Stimulated activated CD4-positive, alpha-beta T cell treated with anti-CD3 and anti-CD28 coated beads, Interleukin-4, amount 100 ng/mL, for 4 hours (primary cell): Measurements from ENCODE around the gene ID2.

Source experiments
- DNase-seq, 2 experiments: peaks; one replicate each; pipeline ENCODE4 v3.0.0-alpha.2; 2020

ID2 gene

DNA sequence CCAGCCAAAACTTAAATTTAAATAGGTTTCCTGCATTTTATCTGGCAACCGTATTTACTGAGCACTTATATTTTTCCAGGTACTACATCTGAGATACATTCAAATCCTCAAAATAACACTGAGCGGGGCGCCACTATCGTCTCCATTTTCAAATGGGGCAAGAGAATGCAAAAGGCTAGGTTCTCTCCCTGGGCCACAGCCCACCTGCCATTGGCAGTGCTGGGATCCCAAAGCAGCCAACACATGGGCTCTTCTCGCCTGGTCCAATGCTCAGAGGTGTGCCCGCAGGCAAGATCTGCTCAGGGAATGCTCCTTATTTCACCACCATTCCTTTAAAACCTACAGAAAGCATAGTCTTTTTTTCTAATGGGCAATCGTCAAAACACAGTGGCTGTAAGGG is 11.3 kb upstream of the ID2 start:
- DNase-seq, result no peak

DNA sequence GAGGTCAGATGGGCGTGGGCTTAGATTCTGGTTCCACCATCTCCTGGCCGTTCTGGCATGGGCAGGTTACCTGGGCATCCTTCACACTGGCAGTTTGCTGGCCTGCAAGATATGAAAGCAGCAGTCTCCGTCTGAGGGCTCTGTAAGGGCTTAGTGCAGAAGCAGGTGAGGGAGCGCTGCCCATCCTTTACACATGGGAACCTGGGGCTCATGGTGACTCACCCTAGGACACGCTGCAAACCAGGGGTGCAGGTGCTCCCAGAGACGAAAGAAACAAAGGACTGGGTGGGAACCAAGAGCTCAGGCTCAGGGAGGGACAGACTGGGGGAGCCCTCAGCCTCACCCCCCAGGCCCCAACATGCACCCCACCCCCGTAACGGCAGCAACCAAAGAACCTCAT is 10.7 kb upstream of the ID2 start:
- no peak for DNase-seq

DNA sequence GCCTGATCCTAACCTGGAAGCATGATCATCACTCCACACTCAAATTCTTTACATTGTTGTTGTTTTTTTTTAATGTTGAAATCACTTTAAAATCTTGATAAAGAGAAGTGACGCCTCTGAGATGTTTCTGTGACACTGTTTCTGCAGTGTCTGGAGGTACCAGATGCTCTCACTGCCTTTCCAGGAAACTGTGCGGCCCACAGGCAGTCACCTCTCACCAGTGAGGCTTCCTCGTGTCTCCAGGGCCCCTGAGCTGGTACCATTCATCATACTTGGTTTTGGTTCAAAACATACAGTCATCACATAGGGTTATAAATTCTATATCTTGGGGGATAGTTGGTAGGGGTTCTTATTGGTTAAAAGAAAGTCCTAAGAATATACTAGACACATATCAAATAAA is 10.1 kb upstream of the ID2 start:
- no peak for DNase-seq

DNA sequence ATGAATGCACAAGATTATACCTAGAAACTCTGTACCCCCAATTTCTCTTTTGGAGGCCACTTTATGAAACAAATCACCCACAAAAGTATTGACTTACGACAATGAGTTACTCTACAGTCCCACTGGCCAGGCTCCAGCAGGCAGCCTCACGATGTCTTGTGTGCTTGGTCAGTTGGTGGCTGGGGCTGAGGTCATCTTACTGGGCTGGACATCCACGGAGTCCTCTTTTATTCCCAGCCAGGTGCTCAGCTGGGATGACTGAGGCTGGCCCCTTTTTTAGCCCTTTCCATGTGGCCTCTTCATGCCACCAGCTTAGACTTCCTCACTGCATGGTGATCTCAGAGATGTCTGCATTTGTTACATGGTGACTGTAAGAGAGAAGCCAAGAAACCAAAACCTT is 8.9 kb upstream of the ID2 start:
- no peak for DNase-seq

DNA sequence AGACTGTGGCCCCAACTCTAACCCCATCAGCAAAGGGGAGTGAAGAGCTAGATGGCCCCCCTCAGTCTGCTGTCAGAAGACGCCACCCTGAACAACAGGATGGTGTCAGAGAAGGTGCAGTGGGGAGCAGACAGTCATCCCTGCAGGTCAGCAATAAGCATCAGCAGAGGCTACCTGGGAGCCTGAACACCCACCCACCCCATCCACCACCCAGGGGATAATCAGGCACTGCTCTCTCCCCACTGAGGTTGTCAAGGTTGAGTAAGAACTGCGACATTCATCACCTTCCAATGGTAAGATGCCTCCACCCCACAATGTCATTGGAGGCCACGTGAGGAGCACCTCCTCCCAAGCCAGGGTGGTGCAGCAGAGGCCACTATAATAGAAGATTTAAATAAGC is 8.5 kb upstream of the ID2 start:
- DNase-seq, result no peak

DNA sequence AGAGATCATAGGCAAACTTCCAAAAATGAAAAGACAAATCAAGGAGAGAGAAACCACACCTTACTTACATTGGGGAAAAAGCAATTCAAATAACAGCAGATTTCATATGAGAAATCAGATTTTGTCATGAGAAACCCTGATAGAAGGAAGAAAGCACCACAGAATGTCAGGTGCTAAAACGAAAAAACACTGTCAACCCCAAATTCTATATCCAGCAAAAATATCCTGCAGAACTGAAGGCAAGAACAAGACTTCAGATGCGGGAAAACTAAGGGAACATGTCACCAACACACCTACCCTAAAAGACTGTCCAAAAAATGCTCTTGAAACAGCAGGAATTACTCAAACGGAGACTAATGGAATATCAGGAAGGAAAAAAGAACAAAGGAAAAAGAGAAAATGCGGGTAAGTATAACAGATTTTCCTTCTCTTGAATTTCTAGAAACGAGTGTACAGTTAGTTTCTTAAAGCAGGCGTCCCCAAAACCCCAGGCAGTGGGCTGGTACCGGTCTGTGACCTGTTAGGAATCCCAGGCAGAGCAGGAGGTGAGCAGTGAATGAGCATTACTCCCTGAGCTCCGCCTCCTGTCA is 7.3 kb upstream of the ID2 start:
- no peak for DNase-seq

DNA sequence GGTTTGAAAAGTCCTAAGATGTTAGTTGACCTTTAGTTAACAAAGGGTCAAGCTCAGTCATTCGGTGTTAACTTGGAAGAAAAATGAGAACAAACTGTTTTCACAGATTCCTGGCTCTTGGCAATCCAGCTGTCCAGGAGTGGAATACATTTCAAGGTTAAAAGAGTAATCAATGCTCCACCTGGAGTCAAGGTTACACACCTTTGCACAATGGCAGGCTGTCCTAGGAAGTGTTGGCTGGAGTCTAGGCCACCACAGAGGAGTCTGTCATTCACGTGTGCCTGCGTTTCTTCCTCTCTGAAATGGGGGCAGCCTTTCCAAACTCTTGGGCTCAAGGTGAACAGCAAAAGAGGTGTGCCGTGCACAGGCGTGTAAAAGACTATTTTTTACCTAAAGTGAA is 6.3 kb upstream of the ID2 start:
- DNase-seq, result no peak

DNA sequence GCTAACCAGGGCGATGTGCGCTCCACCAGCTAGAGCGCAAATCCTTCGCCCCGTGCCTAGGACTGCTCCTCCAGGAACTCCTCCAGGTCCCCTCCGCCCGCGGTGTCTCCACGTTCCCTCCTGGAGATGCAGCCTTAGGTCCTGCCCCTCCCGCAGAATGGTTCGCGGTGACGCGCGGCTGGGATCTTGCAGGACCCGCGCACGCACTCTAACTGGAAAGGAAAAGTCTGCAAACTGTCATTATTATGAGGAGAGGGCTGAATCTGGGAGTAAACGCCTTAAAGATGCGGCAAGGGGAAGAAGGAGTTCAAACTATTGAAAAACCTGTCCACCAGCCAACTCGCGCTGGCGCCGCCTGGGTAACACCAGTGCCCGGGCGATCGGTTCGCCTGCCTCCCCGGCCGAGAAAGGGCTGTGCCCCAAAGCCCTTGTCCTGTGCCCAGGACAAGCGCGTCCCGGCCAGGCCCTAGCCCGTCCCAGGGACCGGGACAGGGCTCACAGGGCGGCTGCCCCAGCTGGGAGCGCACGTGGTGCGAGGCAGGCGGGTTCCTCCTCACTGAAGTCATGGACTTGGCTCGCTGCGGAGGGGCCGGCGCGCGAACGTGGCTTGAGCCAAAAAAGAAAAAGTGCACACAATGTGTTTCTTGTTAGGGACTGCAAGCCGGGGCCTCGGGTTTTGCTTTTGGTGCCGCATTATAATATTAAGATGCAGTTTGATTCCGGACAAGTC is 5.5 kb upstream of the ID2 start:
- no peak for DNase-seq

DNA sequence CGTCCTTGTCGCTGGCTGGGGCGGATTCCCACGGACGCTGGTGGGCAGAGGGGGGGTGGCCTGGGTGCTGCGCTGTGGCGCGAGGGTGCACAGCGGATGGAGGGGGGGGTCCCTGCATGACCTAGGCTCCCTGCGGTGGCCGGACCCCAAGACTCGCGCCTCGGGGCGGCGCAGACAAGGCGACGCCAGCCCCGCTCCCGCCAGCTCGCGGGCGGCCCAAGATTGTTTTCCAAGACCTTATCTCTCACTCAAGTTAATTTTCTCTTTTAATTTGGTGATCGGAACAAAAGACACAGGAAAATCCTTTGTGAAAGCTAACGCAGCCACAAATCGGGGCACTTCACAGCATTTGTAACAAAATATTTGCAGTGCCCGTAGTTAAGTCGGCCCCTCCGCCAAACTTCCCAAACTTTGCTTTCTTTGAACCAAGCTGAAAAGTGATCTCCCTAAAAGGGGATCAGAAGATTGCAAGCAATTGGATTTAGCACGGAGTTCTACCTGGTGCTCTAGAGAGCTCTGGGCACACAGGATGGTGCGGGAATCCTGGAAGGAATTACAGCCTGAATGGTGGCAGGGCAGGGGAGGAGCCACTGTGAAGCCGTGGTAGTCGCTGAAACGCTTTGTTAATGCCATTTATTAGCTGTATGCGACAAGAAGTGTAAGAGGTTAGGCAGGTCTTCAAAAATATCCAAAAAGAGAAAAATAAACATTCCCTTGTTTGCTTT is 4.8 kb upstream of the ID2 start:
- no peak for DNase-seq

DNA sequence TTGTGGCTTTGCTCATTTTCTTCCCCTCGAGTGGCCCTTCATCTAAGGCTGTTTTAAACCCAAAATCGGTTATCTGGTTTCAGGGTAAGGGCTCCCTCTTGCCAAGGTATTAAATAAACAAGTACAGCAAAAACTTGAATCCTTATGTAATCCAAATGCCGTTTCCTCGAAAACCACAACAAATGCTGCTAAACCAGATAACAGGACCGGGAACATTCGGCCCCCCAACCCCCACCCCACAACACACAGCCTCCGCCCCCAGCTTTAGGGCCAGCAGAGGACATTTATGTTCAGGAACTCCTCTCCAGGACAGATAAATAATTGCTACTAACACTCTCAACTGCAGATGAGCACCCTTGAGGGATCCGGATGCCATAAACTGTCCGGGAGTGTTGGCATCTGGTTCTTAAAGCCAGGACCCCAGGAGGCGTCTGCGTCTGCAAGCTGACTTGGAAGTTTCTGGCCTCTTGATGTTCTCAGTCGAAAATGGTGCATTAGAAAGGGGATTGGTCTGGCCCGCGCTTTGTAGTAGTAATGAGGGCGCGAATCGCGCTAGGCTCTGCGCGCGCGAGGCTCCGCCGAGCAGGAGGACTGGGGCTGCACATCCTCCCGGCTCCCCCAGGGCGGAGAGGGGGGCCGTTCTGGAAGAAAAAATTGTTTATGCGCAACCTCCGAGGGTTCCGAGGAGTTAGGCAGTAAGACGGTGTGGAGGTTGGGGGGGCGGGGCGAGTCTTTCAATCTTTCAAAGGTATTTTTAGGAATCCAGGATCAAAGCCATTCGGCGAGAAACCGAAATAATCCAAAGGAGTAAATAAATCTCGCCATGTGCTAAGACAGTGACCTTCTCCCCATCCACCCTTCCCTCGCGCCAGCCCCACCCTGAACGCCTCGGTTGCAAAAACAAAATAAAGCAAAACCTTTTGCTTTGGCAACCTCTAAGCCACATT is 3.9 kb upstream of the ID2 start:
- no peak for DNase-seq

DNA sequence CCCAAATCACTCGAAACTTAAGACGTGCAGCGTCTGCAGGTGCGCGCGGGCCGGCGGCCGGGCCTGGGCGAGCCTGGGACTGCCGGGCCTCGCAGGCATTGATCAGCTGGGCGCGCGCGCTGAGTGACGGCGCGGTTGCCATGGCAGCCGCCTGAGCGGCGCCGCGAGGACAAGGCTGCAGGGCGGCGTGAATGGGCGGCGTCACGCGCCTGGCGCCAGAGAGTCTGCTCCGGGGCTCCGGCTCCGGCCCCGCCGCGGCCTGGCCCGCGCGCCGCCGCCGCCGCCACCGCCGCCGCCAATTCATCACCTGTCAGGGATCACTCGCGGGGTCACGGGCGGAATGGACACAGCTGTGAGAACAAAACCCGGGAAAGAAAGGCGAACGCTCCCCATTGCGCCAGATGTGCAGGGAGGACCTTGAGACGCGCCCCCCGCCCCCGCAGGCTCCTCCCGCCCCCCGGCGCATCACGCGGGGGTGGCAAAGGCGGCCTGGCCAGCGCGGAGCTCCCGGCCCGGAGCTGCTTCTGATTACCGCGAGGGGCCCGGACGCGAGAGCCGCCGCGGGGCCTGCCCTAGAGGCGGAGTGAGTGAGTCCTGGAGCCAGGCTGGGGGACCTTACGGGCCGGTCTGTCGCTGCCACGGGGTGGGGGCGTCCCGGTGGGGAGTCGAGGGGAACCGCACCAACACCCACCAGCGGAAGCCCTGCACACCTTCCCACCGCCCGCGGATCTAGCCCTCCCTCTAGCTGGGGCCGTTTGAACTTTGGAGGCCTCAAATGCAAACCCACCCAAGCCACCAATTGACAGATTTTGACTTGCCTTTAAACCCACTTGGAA is 2.9 kb upstream of the ID2 start:
- DNase-seq, result peak; percentile 75

DNA sequence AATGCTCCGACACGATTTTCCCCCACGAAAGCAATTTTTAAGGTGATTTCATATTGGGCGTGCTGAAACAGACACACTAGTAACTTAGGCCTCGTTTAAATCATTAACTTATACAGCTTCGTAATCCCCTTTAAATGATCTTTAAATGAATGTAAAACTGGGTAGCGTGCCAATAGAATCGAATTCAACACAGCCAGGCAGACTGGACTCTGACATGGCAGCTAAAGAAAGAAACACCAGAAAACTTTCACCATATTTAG is 2.4 kb upstream of the ID2 start:
- no peak for DNase-seq

DNA sequence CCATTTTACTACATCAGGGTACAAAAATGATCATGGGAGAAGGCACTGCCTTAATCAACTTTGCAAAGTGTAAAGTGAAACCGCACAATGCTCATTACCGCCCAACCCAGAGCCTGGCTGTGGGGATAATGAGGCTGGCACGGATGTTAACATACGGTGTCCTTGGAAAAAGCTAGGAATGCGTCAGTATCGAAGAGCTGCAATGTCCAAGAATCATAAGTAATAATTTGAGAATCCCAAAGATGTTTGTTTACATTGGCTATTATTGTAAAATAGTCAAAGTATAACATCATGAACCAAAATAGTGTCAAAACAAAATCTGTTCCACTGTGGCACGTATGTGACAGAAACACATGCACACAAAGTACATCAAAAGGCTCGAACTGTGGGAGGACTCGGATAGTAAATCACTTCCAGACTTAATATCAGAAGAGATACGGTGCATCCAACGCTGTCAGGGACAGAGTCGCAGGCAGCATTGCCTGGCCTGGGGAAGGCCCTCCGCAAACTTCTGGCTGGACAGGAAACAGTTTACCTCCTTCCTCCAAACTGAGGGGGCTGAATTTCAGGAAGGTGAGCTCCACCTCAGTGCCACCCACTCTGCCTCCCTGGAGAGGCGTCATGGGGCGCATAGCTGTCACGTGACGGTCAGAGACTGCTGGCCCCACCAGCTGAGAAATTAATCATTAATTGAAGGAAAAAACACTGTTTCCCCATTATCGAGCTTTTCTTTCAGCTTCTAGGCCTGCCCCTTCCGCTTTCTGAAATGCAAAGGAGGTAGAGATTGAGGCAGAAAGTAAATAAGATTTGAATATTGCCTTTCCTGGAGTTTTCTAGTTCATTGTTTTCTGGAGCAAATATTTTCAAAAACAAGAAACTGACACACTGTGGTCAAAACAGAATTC is 1.8 kb upstream of the ID2 start:
- no peak for DNase-seq

DNA sequence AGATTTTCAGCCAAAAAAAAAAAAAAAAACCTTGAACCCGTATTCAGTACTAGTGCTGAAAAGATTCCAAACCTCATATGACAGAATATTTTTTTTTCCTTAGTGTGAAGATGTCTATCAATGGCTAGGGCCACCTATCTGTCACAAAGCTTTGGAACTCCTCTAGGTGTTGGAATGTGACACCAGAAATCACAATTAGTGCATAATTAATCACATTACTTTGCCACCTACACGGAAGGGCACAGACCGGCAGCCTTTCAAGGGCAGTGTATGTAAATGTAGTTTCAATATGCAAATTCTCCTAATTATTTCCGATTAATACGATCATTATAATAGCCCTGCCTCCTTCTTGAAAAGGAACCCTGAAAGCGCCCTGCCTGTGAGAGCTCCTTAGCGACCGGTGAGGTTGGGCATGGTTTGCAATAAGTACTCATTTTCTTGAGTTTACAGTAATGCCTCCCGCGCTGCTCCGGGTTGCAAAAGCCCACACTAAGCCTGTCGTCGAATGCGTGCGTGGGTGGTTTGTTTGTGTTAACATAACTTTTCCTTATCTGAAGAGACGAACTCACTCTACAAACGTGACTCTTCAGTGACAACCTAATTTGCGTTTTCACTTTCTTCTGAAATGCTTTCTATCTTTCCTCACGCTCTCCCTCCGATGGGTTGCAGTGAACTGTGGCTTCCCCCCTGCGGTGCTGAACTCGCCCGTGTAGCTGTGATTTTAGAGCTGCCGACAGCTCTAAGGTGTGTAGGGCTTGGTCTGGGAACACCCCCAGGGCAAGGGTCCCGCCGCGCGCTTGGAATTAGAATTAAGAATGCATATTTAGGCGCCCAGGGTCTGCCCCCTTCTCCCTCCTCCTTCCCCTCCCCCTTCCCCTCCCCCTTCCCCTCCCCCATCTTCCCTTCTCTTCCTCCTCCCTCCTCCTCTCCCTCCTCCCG is 765 bp upstream of the ID2 start:
- peak; percentile 74 to 81 for DNase-seq

DNA sequence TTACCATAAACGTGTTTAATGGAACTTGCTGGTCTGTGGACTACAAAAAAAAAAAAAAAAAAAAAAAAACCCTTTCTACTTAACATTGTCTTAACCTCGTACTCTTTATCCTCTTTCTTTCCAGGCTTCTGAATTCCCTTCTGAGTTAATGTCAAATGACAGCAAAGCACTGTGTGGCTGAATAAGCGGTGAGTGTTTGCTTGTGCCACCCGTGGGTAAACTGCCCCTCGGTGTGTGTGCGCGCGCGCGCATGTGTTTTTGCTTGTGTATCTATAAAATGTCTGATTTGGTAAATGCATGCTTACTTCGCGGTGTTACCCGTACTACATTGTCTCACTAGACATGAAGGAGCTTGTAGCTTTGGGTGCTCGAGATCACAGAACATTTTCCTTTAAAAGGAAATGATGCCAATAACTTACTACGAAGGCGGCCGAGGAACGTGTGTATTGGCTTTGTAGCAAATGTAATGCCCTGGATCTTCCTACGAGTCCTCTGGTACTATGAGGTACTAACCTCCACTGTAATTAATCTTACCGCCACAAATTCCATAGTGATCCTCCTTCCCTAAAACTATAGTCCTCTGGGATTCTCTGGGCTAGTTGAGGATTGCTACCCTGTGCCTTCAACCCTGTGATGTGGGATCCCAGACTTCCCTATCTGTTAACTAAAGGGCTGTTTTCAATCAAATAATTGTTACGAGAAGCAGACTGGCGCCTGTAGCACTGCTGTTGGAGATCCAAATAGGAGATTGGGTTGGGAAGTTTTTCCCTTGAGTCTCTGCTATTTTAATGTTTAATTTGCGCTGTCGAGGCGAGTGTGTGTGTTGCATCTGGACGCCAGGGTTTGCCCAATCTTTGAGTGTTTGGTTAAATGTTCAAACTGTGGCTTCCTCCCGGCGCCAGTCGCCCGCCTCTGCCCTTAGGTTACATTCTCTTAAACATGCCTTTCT is 1.1 kb downstream of the ID2 start:
- peak; percentile 28 to 45 for DNase-seq

DNA sequence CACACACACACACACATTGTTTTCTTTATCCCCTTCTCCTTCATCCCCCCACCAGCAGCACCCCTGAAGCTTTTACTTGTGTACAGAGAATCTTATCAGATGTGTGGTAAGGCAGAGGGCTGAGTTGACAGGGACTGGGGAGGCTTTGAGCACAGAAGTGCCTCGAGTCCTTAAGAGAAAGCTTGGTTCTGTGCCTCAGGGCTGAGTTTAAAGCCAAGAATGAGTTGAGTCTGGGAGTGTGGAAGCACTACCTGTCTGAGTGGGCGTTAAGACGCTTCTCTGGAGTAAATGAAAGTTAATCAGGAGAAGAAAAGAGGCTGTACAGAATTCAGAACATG is 2.7 kb downstream of the ID2 start:
- DNase-seq, result peak in 1 of 2 experiments; percentile 17

DNA sequence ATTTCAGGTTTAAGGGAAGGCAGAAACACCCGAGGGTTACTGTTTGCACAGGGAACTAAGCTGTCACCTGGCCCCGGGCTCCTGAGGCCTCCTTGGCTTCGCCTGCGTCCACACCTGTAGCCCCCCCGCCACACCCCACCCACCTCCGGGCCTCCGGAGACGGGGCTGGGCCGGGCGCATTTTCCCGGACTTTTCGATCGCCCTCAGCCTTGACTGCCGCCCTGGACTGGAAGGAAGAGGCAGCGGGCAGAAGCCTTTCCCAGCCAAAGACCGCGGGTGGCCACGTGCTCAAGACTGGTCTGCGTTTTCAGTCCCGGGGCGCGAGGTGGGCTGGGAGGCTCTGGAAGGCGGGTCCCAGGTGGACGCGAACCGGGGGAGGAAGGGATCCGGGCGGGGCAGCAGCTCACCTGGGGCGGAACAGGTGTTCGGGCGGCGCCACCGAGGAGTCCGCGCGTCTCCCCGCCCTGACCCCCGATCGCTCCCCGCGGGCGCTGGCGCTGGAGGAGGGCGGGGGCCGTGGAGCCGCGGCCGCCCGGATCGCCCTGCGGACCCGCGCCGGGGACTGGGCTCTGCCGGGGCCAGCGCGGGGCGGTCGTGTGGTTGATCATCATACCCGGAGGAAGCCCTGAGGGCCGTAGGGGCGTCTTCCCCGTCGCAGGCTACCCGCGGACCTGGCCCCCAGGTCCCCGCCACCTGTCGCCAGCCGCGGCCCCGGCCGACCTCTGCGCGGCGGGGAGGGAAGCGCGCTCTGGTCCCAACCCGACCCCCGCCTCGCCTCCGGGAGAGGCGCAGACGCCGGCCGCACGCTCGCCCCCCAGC is 3.2 kb downstream of the ID2 start:
- DNase-seq, result peak; percentile 18 to 47

DNA sequence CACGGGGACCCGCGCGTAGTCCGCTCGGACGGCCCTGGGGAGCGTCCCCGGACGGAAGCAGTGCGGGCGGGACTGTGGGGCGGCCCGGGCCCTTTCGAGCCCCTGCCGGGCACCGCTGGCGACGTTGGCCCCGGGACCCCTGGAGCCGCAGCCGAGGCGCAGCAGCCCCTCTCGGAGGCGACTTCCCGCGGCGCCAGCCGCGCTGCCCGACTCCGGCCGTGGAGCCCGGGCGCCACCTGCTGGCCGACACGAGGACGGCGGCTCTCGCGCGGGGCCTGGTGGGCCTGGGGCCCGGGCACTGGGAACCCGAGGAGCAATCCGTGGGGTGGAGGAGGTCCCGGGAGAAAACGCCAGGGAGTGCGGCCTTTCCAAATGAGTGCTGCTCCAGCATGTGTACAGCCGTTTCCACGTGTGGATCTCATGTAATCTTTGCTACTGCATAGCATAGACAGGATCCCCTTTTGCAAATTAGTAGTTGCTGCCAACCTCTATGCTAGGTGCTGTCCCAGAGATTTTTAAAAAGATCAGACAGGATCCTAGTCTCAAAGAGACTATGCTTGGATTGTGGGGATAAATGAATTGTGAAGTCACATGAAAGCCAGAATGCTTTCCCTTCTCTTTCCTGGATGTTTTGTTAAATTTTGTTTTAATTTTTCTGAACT is 4.0 kb downstream of the ID2 start:
- peak; percentile 66 to 83 for DNase-seq
